ENCODE results near the gene RSPRY1.
A peak's percentile ranks its signal among the peaks of the same experiment; 100 is the strongest.

RSPRY1 gene

DNA sequence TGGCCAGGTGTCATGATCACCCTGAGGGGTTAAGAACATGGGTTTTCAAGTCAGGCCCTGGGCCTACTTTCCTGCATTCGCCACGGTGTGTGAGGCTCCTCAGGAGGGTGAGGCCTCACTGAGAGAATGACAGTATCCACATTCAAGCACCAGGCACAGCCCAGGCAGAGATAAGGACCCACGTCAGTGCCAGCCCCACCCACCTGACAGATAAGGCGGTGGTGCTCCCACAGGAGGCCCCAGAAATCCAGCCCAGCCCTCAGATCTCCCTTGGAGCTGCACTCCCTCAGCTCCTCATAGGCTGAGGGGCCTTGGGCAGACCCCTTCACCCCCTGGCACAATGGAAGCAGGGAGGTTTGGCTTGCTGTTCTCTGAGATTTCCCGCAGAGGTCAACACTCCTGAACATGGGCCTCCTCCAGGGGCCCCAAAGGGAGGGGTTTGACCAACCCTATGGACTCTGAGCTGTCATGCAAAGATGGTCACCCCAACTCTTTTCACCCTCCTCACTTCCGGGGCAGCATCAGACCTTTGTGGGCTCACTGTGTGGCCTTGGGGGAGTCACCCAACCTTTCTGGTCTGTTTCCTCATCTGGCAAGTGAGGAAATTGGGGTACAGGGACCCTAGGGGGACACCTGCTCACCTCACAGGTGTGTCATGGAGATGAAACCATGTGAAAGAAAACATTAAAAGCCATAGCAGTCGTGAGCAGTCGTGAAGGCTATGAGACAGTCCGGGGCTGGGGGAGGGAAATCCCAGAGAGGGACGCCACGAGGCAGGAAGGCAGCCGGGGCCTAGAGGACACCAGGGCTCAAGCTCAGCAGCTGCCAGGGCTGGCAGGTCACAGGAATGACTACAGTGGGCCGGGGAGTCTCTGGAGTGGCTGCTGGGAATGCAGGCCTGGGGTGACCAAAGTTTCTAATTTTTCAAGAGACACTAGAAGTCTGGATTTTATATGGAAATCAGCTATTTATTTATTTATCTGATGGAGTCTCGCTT lies 83.0 kb downstream of the RSPRY1 start:
- no peak overlapping the region for H3K14ac ChIP-seq (ENCODE audit: low read length)
- H2BK120ac ChIP-seq (ENCODE audit: insufficient read depth, low read length, poor library complexity) = no peak overlapping the region
- H3K9ac ChIP-seq (ENCODE audit: low read length) = no peak overlapping the region
- no peak overlapping the region for H4K91ac ChIP-seq (ENCODE audit: low read depth, low read length)
- H2BK5ac ChIP-seq (ENCODE audit: low read depth, low read length, poor library complexity) = no peak overlapping the region
- H3K4me2 ChIP-seq (ENCODE audit: low read length) = no peak overlapping the region
- H3K4me3 ChIP-seq (ENCODE audit: low read depth, low read length) = no peak overlapping the region
- no peak overlapping the region for H3K27ac ChIP-seq (ENCODE audit: low read depth, low read length)
- peak in 1 of 2 donors; percentile 30 for DNase-seq
- H3K79me1 ChIP-seq (ENCODE audit: low read length) = no peaks in the 10 kb centered on the region
- H3K18ac ChIP-seq (ENCODE audit: low read length) = no peak overlapping the region
- H3K79me2 ChIP-seq (ENCODE audit: control insufficient read depth, insufficient read depth, low read length, poor library complexity) = no peaks in the 10 kb centered on the region
- no peak overlapping the region for H3K4ac ChIP-seq (ENCODE audit: low read depth, low read length)
- no peak overlapping the region for H3K23ac ChIP-seq (ENCODE audit: low read length)
- no peak overlapping the region for H4K12ac ChIP-seq (ENCODE audit: low read depth, low read length)
- H3K4me1 ChIP-seq (ENCODE audit: control insufficient read depth in 1 of 2, insufficient read depth in 2 of 2, low read length in 2 of 2) = peaks cover 12 to 13% of the 10 kb centered on the region in 2 experiments
- no peak overlapping the region for H2AK5ac ChIP-seq (ENCODE audit: low read length)
- no peak overlapping the region for H4K8ac ChIP-seq (ENCODE audit: low read depth, low read length)
- H3K27me3 ChIP-seq (ENCODE audit: insufficient read depth, low read length) = no peaks in the 10 kb centered on the region
- H2AFZ ChIP-seq (ENCODE audit: insufficient read depth, low read length, poor library complexity) = no peak overlapping the region
- no peak overlapping the region for H2BK12ac ChIP-seq (ENCODE audit: low read length)
- no peaks in the 10 kb centered on the region for H3K36me3 ChIP-seq (ENCODE audit: control insufficient read depth in 1 of 2, insufficient read depth in 2 of 2, low read length in 2 of 2)
- H3K9me3 ChIP-seq (ENCODE audit: insufficient read depth, low read depth, low read length) = no peaks in the 10 kb centered on the region
- WGBS (ENCODE audit: extremely low coverage, insufficient coverage, insufficient read length) = no CpG with 5 or more reads among the region's 14 CpGs

DNA sequence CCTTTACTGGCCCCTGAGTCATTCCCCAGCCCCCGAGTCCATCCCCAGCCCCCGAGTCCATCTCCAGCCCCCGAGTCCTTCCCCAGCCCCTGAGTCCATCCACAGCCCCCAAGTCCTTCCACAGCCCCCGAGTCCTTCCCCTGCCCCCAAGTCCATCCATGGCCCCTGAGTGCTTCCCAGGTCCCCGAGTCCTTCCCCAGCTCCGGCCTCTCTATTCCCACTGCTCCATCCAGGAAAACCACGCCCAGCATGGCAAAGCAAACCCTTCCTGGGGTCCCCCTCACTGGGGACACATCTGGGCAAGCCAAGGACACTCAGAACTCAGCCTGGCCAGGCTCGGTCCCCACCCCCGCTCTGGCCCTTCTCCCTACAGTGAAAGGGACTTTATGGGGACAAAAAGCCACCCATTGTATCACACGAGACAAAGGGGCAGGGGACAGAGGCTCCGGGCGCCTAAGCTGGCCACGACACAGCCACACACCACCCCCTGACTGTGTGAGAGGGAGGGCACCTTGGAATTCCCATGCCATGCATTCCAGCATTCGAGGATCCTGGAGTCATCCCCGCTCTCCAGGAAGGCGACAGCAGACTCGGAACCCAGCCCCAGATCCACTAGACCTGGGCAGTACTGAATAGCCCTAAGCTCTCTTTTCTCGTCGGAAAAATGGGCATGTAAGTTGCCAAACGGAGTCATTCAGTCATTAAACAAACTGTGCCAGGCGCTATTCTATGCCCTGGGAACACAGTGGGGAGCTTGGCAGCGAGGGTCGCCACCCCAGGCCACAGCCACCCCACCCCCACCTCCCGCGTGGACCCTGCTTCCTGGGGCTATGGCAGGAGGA lies 84.3 kb downstream of the RSPRY1 start:
- Histone ChIP-seq H3K27me3 (ENCODE audit: insufficient read depth, low read length) (no peaks in the 10 kb centered on the region), H3K14ac (ENCODE audit: low read length) (no peak overlapping the region), H3K23ac (ENCODE audit: low read length) (no peak overlapping the region), H2BK12ac (ENCODE audit: low read length) (no peak overlapping the region), H4K8ac (ENCODE audit: low read depth, low read length) (no peak overlapping the region), H3K18ac (ENCODE audit: low read length) (no peak overlapping the region), H3K4me1 (ENCODE audit: control insufficient read depth in 1 of 2, insufficient read depth in 2 of 2, low read length in 2 of 2) (peaks cover 12 to 13% of the 10 kb centered on the region in 2 experiments), H3K36me3 (ENCODE audit: control insufficient read depth in 1 of 2, insufficient read depth in 2 of 2, low read length in 2 of 2) (no peaks in the 10 kb centered on the region), H4K91ac (ENCODE audit: low read depth, low read length) (no peak overlapping the region), H3K4ac (ENCODE audit: low read depth, low read length) (no peak overlapping the region), H3K27ac (ENCODE audit: low read depth, low read length) (no peak overlapping the region), H2AK5ac (ENCODE audit: low read length) (no peak overlapping the region), H2BK5ac (ENCODE audit: low read depth, low read length, poor library complexity) (no peak overlapping the region), H3K79me2 (ENCODE audit: control insufficient read depth, insufficient read depth, low read length, poor library complexity) (no peaks in the 10 kb centered on the region), H3K79me1 (ENCODE audit: low read length) (no peaks in the 10 kb centered on the region), H2BK120ac (ENCODE audit: insufficient read depth, low read length, poor library complexity) (no peak overlapping the region), H4K12ac (ENCODE audit: low read depth, low read length) (no peak overlapping the region), H3K4me3 (ENCODE audit: low read depth, low read length) (no peak overlapping the region), H3K9ac (ENCODE audit: low read length) (peak overlapping the region; percentile 13), H3K9me3 (ENCODE audit: insufficient read depth, low read depth, low read length) (no peaks in the 10 kb centered on the region), H2AFZ (ENCODE audit: insufficient read depth, low read length, poor library complexity) (no peak overlapping the region), H3K4me2 (ENCODE audit: low read length) (no peak overlapping the region)
- no peak for DNase-seq
- no CpG with 5 or more reads among the region's 25 CpGs for WGBS (ENCODE audit: extremely low coverage, insufficient coverage, insufficient read length)

DNA sequence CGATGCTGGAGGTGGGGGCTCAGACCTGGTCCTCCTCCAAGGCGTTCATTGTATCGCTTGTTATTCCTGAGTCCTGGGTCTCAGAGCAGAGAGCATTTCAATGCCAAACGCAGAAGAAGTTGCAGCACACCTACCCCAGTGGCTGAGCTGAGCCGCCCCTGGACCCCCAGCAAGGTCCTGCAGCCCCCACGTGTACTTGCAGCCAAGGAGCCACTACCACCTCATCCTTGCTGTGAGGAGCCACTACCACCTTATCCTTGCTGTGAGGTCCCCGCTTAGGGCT lies 84.9 kb downstream of the RSPRY1 start:
- Histone ChIP-seq H4K8ac (ENCODE audit: low read depth, low read length) (no peak overlapping the region), H2BK5ac (ENCODE audit: low read depth, low read length, poor library complexity) (no peak overlapping the region), H3K4me2 (ENCODE audit: low read length) (no peak overlapping the region), H2AFZ (ENCODE audit: insufficient read depth, low read length, poor library complexity) (no peak overlapping the region), H3K4me1 (ENCODE audit: control insufficient read depth in 1 of 2, insufficient read depth in 2 of 2, low read length in 2 of 2) (peaks cover 12 to 13% of the 10 kb centered on the region in 2 experiments), H4K91ac (ENCODE audit: low read depth, low read length) (no peak overlapping the region), H4K12ac (ENCODE audit: low read depth, low read length) (no peak overlapping the region), H3K27me3 (ENCODE audit: insufficient read depth, low read length) (no peaks in the 10 kb centered on the region), H2BK12ac (ENCODE audit: low read length) (no peak overlapping the region), H3K27ac (ENCODE audit: low read depth, low read length) (no peak overlapping the region), H3K79me2 (ENCODE audit: control insufficient read depth, insufficient read depth, low read length, poor library complexity) (no peaks in the 10 kb centered on the region), H3K79me1 (ENCODE audit: low read length) (no peaks in the 10 kb centered on the region), H3K4ac (ENCODE audit: low read depth, low read length) (no peak overlapping the region), H3K23ac (ENCODE audit: low read length) (no peak overlapping the region), H3K9ac (ENCODE audit: low read length) (no peak overlapping the region), H3K4me3 (ENCODE audit: low read depth, low read length) (no peak overlapping the region), H3K9me3 (ENCODE audit: insufficient read depth, low read depth, low read length) (no peaks in the 10 kb centered on the region), H3K14ac (ENCODE audit: low read length) (no peak overlapping the region), H3K18ac (ENCODE audit: low read length) (no peak overlapping the region), H2BK120ac (ENCODE audit: insufficient read depth, low read length, poor library complexity) (no peak overlapping the region), H2AK5ac (ENCODE audit: low read length) (no peak overlapping the region), H3K36me3 (ENCODE audit: control insufficient read depth in 1 of 2, insufficient read depth in 2 of 2, low read length in 2 of 2) (no peaks in the 10 kb centered on the region)
- DNase-seq = no peak
- no CpG with 5 or more reads among the region's 7 CpGs for WGBS (ENCODE audit: extremely low coverage, insufficient coverage, insufficient read length)

DNA sequence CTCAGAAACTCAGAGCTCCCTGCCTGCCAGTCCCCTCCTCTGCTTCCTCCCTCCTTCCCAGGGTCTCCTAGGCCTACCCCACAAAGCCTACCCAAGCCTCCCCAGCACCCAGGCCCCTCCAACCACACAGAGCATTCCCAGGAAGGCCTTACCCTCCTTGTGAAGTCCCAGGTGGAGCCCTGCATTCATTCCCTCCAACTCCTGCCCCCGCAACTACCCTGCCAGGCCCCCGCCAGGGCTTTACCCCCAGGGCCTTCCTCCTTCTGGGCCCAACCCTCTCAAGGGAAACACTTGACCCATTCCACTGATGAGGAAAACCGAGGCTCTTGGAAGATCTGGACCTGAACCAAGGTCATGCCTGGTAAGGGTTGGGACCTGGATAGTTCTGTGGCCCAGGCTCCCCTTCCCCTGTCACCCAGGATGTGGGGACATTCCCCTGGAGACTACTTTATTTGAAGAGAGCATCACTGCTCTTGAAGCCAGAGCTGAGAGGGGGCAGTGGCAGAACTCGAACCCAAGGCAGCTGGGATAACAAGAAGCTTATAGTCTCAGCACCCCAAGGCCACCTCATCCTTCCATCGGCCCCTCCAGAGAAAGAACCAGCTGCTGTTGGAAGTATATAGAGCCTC lies 85.9 kb downstream of the RSPRY1 start:
- no peak overlapping the region for H3K27ac ChIP-seq (ENCODE audit: low read depth, low read length)
- no peak overlapping the region for H4K91ac ChIP-seq (ENCODE audit: low read depth, low read length)
- H2BK120ac ChIP-seq (ENCODE audit: insufficient read depth, low read length, poor library complexity) = no peak overlapping the region
- no peak overlapping the region for H3K4me3 ChIP-seq (ENCODE audit: low read depth, low read length)
- H3K79me2 ChIP-seq (ENCODE audit: control insufficient read depth, insufficient read depth, low read length, poor library complexity) = no peaks in the 10 kb centered on the region
- H2AK5ac ChIP-seq (ENCODE audit: low read length) = no peak overlapping the region
- no peak overlapping the region for H3K14ac ChIP-seq (ENCODE audit: low read length)
- no peak overlapping the region for H3K4me2 ChIP-seq (ENCODE audit: low read length)
- no peaks in the 10 kb centered on the region for H3K9me3 ChIP-seq (ENCODE audit: insufficient read depth, low read depth, low read length)
- H2BK12ac ChIP-seq (ENCODE audit: low read length) = no peak overlapping the region
- H2AFZ ChIP-seq (ENCODE audit: insufficient read depth, low read length, poor library complexity) = no peak overlapping the region
- no peak overlapping the region for H4K8ac ChIP-seq (ENCODE audit: low read depth, low read length)
- H3K36me3 ChIP-seq (ENCODE audit: control insufficient read depth in 1 of 2, insufficient read depth in 2 of 2, low read length in 2 of 2) = no peaks in the 10 kb centered on the region
- H2BK5ac ChIP-seq (ENCODE audit: low read depth, low read length, poor library complexity) = no peak overlapping the region
- H3K18ac ChIP-seq (ENCODE audit: low read length) = no peak overlapping the region
- no peaks in the 10 kb centered on the region for H3K27me3 ChIP-seq (ENCODE audit: insufficient read depth, low read length)
- WGBS (ENCODE audit: extremely low coverage, insufficient coverage, insufficient read length) = no CpG with 5 or more reads among the region's 5 CpGs
- H3K4ac ChIP-seq (ENCODE audit: low read depth, low read length) = no peak overlapping the region
- no peak overlapping the region for H3K23ac ChIP-seq (ENCODE audit: low read length)
- no peak for DNase-seq
- H3K4me1 ChIP-seq (ENCODE audit: control insufficient read depth in 1 of 2, insufficient read depth in 2 of 2, low read length in 2 of 2) = peaks cover 6 to 9% of the 10 kb centered on the region in 2 experiments
- no peak overlapping the region for H3K9ac ChIP-seq (ENCODE audit: low read length)
- no peak overlapping the region for H4K12ac ChIP-seq (ENCODE audit: low read depth, low read length)
- no peaks in the 10 kb centered on the region for H3K79me1 ChIP-seq (ENCODE audit: low read length)
